ENCODE results near the gene DDR2.

DNA sequence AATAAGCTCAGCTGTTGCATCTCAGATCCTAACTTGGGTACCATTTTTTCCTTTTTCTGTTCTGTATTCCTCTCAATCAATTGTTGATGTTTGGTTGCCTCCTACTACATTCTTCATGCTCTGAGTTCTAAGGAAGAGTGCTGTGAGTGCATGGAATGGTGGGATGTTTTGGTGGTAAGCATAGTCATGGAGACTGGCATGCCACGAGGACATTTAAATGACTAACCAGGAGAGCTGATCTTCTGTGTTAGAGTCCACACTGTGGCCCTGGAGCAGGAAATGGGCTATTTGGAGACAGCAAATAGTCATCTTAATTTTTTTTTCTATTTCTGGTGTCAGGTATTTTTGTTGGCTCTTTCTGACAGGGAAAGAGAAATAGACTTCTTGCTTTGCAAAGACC lies 88.7 kb downstream of the DDR2 start:
- TF ChIP-seq POLR2AphosphoS5 (IDR thresholded peaks at IDR 0.05; ENCODE audit: low read depth, low read length), result no peak
- no peak for TF ChIP-seq TAF1 (IDR thresholded peaks at IDR 0.05; ENCODE audit: borderline replicate concordance, insufficient read depth, low read length)

Measured in PFSK-1 (cell line).